Mesenchymal stem cell (in vitro differentiated cells and primary cell): ENCODE data around the gene MARVELD1.
"Not testable (repeated sequence)": the region's sequence is repeated elsewhere in the genome, so short reads cannot be mapped to it uniquely, and the experiment has no call there.

Experiments used
- DNase-seq: peaks from one replicate; pipeline ENCODE4 v3.0.0-alpha.2; 2013
- H2AFZ ChIP-seq: one replicate; pipeline ENCODE4 v1.6.1; 2013; ENCODE audit warnings: low read depth, mild to moderate bottlenecking, control low read depth, inconsistent platforms, low read length, moderate library complexity
- H2AK5ac ChIP-seq: 2 replicates; pipeline ENCODE4 v1.6.1; 2013; ENCODE audit warnings: low read length, moderate library complexity, mild to moderate bottlenecking, inconsistent platforms; ENCODE audit not compliant: severe bottlenecking
- H2BK120ac ChIP-seq: one replicate; pipeline ENCODE4 v1.6.1; 2013; ENCODE audit warnings: low read depth, mild to moderate bottlenecking, inconsistent platforms, low read length, moderate library complexity
- H2BK12ac ChIP-seq, 2 experiments: one replicate each; pipeline ENCODE4 v1.6.1; 2013; ENCODE audit warnings: inconsistent platforms in 2 of 2, low read length in 2 of 2, mild to moderate bottlenecking in 2 of 2, moderate library complexity in 2 of 2, control low read depth in 1 of 2
- H2BK15ac ChIP-seq: one replicate; pipeline ENCODE4 v1.6.1; 2013; ENCODE audit warnings: mild to moderate bottlenecking, low read depth, inconsistent platforms; ENCODE audit not compliant: poor library complexity, severe bottlenecking
- H2BK5ac ChIP-seq: 2 replicates; pipeline ENCODE4 v1.6.1; 2013; ENCODE audit warnings: low read depth, mild to moderate bottlenecking, low read length, control low read depth, inconsistent platforms; ENCODE audit not compliant: poor library complexity, severe bottlenecking
- H3K14ac ChIP-seq, 2 experiments: one replicate each; pipeline ENCODE4 v1.6.1; 2013; ENCODE audit warnings: inconsistent platforms in 2 of 2, low read length in 2 of 2, control low read depth in 1 of 2, mild to moderate bottlenecking in 1 of 2, moderate library complexity in 1 of 2
- H3K18ac ChIP-seq, 2 experiments: one replicate each; pipeline ENCODE4 v1.6.1; 2013; ENCODE audit warnings: inconsistent platforms in 2 of 2, low read length in 2 of 2, control low read depth in 1 of 2, low read depth in 1 of 2, mild to moderate bottlenecking in 1 of 2
- H3K23ac ChIP-seq, 2 experiments: one replicate each; pipeline ENCODE4 v1.6.1; 2013; ENCODE audit warnings: inconsistent platforms in 2 of 2, low read length in 2 of 2, mild to moderate bottlenecking in 2 of 2, moderate library complexity in 2 of 2, control low read depth in 1 of 2
- H3K27ac ChIP-seq: 2 replicates; pipeline ENCODE4 v1.5.1; 2013; ENCODE audit warnings: mild to moderate bottlenecking, moderate library complexity, low read length, control low read depth, inconsistent platforms; ENCODE audit not compliant: poor library complexity, severe bottlenecking
- H3K27me3 ChIP-seq, 2 experiments: 2 replicates each; pipeline versions ENCODE4 v1.6.1 to v1.7.0; 2013; ENCODE audit warnings: low read length in 2 of 2, mild to moderate bottlenecking in 2 of 2, moderate library complexity in 2 of 2, control low read depth in 1 of 2, inconsistent platforms in 1 of 2; ENCODE audit not compliant: control insufficient read depth in 1 of 2, insufficient read depth in 1 of 2
- H3K36me3 ChIP-seq, 2 experiments: 2 replicates each; pipeline versions ENCODE4 v1.6.1 to v1.7.0; 2013; ENCODE audit warnings: low read length in 2 of 2, control low read depth in 1 of 2, inconsistent platforms in 1 of 2, low read depth in 1 of 2, mild to moderate bottlenecking in 1 of 2; ENCODE audit not compliant: insufficient read depth in 2 of 2, control insufficient read depth in 1 of 2
- H3K4ac ChIP-seq, 2 experiments: one replicate each; pipeline ENCODE4 v1.6.1; 2013; ENCODE audit warnings: inconsistent platforms in 2 of 2, low read length in 2 of 2, mild to moderate bottlenecking in 2 of 2, moderate library complexity in 2 of 2, control low read depth in 1 of 2, low read depth in 1 of 2
- H3K4me1 ChIP-seq: 2 replicates; pipeline ENCODE4 v1.6.1; 2013; ENCODE audit warnings: low read depth, low read length, control low read depth; ENCODE audit not compliant: control insufficient read depth, insufficient read depth
- H3K4me2 ChIP-seq: 2 replicates; pipeline ENCODE4 v1.6.1; 2013; ENCODE audit warnings: low read length, mild to moderate bottlenecking, inconsistent platforms; ENCODE audit not compliant: poor library complexity, severe bottlenecking
- H3K4me3 ChIP-seq, 2 experiments: 2 replicates each; pipeline versions ENCODE4 v1.5.1 to v1.7.0; 2013; ENCODE audit warnings: low read length in 2 of 2, mild to moderate bottlenecking in 2 of 2, control low read depth in 1 of 2, low read depth in 1 of 2; ENCODE audit not compliant: insufficient read depth in 1 of 2
- H3K79me1 ChIP-seq: replicated peaks from 2 replicates; pipeline ENCODE4 v1.6.1; 2013; ENCODE audit warnings: mild to moderate bottlenecking, control low read depth, low read length, inconsistent platforms; ENCODE audit not compliant: poor library complexity, severe bottlenecking
- H3K9ac ChIP-seq: 2 replicates; pipeline ENCODE4 v1.7.0; 2013; ENCODE audit warnings: mild to moderate bottlenecking, low read length, moderate library complexity
- H3K9me3 ChIP-seq: 2 replicates; pipeline ENCODE4 v1.7.0; 2013; ENCODE audit warnings: mild to moderate bottlenecking, low read length; ENCODE audit not compliant: control insufficient read depth
- H4K8ac ChIP-seq: one replicate; pipeline ENCODE4 v1.6.1; 2013; ENCODE audit warnings: inconsistent platforms, mild to moderate bottlenecking, low read length, moderate library complexity
- H4K91ac ChIP-seq: one replicate; pipeline ENCODE4 v1.6.1; 2013; ENCODE audit warnings: mild to moderate bottlenecking, low read length, inconsistent platforms
- WGBS: methylation state at CpG from one replicate; pipeline ENCODE4 v1.1.7; 2013; ENCODE audit warnings: mixed read lengths; 5-methylcytosine and 5-hydroxymethylcytosine counted together

The MARVELD1 gene

GRCh38 chr10:97690133-97690532, 23.4 kb upstream of the MARVELD1 start:
- H3K36me3 ChIP-seq, result no peaks in the 10 kb centered on the region
- 97% methylated on average over 2 of the region's 3 CpGs for WGBS
- peak overlapping the region; percentile 72 for H3K9ac ChIP-seq
- H3K4ac ChIP-seq, result no peak overlapping the region
- no peak overlapping the region for H3K4me2 ChIP-seq
- H2BK12ac ChIP-seq, result no peak overlapping the region
- no peak overlapping the region for H3K23ac ChIP-seq
- H2BK15ac ChIP-seq, result no peak overlapping the region
- DNase-seq, result no peak
- no peak overlapping the region for H4K8ac ChIP-seq
- no peak overlapping the region for H2BK5ac ChIP-seq
- H3K4me3 ChIP-seq, result no peak overlapping the region
- peaks cover 7% of the 10 kb centered on the region for H3K79me1 ChIP-seq
- no peak overlapping the region for H3K27ac ChIP-seq
- no peak overlapping the region for H3K18ac ChIP-seq
- H2BK120ac ChIP-seq, result no peak overlapping the region
- H2AK5ac ChIP-seq, result no peak overlapping the region
- no peaks in the 10 kb centered on the region for H3K9me3 ChIP-seq
- no peak overlapping the region for H3K14ac ChIP-seq
- no peak overlapping the region for H4K91ac ChIP-seq
- H3K4me1 ChIP-seq, result peaks cover 14% of the 10 kb centered on the region
- no peak overlapping the region for H2AFZ ChIP-seq
- no peaks in the 10 kb centered on the region for H3K27me3 ChIP-seq

- H3K18ac ChIP-seq, H3K9me3 ChIP-seq: not testable (repeated sequence)
Measured at GRCh38 chr10:97698072-97698655, 15.4 kb upstream of the MARVELD1 start.

GRCh38 chr10:97701438-97702069, 12.0 kb upstream of the MARVELD1 start:
- peak overlapping the region; percentile 23 for H2BK15ac ChIP-seq
- 75% methylated on average over 9 of the region's 12 CpGs for WGBS

More at GRCh38 chr10:97698072-97698655, 15.4 kb upstream of the MARVELD1 start:
- not testable (repeated sequence) for H2AK5ac ChIP-seq, H3K4me1 ChIP-seq, H3K36me3 ChIP-seq, H3K79me1 ChIP-seq, DNase-seq, H2BK120ac ChIP-seq, H3K27me3 ChIP-seq, H3K23ac ChIP-seq, H2BK5ac ChIP-seq, H3K4me2 ChIP-seq, H3K14ac ChIP-seq, H2BK15ac ChIP-seq, H2BK12ac ChIP-seq, H3K9ac ChIP-seq, H3K27ac ChIP-seq, H3K4ac ChIP-seq, H2AFZ ChIP-seq, H4K8ac ChIP-seq, H4K91ac ChIP-seq, H3K4me3 ChIP-seq
- 89% methylated on average over 10 of the region's 11 CpGs for WGBS

GRCh38 chr10:97703398-97704067, 10.0 kb upstream of the MARVELD1 start:
- Histone ChIP-seq H3K79me1 (no peaks in the 10 kb centered on the region), H3K4me1 (peaks cover 4% of the 10 kb centered on the region), H4K8ac (no peak overlapping the region), H4K91ac (no peak overlapping the region), H2BK5ac (no peak overlapping the region), H2AK5ac (no peak overlapping the region), H3K36me3 (no peaks in the 10 kb centered on the region), H2AFZ (no peak overlapping the region), H3K27me3 (no peaks in the 10 kb centered on the region), H3K27ac (no peak overlapping the region), H3K9ac (no peak overlapping the region), H2BK15ac (no peak overlapping the region), H2BK12ac (no peak overlapping the region), H3K4me2 (no peak overlapping the region), H3K9me3 (no peaks in the 10 kb centered on the region), H3K14ac (no peak overlapping the region), H2BK120ac (no peak overlapping the region), H3K18ac (no peak overlapping the region), H3K4me3 (no peak overlapping the region), H3K4ac (no peak overlapping the region), H3K23ac (no peak overlapping the region)
- 86% methylated on average over 7 of the region's 7 CpGs for WGBS
- DNase-seq, result no peak

More at GRCh38 chr10:97701438-97702069, 12.0 kb upstream of the MARVELD1 start:
- Histone ChIP-seq H3K18ac (peak overlapping the region in 1 of 2 experiments; percentile 59), H3K27me3 (no peaks in the 10 kb centered on the region), H4K8ac (peak overlapping the region; percentile 60), H3K4me3 (no peak overlapping the region), H2AK5ac (peak overlapping the region; percentile 49), H2BK12ac (peak overlapping the region in 1 of 2 experiments; percentile 11), H2BK5ac (no peak overlapping the region), H3K9me3 (no peaks in the 10 kb centered on the region), H3K79me1 (no peaks in the 10 kb centered on the region), H3K23ac (no peak overlapping the region), H3K36me3 (no peaks in the 10 kb centered on the region), H3K4me1 (peaks cover 4% of the 10 kb centered on the region), H3K9ac (peak overlapping the region; percentile 10), H3K4ac (peak overlapping the region in 1 of 2 experiments; percentile 62), H4K91ac (peak overlapping the region; percentile 18), H2AFZ (peak overlapping the region; percentile 29), H3K14ac (peak overlapping the region in 1 of 2 experiments; percentile 45), H2BK120ac (no peak overlapping the region), H3K4me2 (no peak overlapping the region), H3K27ac (no peak overlapping the region)
- peak; percentile 75 for DNase-seq
